Measurements from ENCODE around the gene NSG2.

Gene NSG2

GRCh38 chr5:174020069-174020927 is 25.2 kb upstream of the NSG2 start:
- peak; percentile 62 for TF ChIP-seq CTCF (IDR thresholded peaks at IDR 0.05)

- no peak for TF ChIP-seq CTCF (IDR thresholded peaks at IDR 0.05)
Measured at GRCh38 chr5:174020928-174021304, 24.6 kb upstream of the NSG2 start.

DNA sequence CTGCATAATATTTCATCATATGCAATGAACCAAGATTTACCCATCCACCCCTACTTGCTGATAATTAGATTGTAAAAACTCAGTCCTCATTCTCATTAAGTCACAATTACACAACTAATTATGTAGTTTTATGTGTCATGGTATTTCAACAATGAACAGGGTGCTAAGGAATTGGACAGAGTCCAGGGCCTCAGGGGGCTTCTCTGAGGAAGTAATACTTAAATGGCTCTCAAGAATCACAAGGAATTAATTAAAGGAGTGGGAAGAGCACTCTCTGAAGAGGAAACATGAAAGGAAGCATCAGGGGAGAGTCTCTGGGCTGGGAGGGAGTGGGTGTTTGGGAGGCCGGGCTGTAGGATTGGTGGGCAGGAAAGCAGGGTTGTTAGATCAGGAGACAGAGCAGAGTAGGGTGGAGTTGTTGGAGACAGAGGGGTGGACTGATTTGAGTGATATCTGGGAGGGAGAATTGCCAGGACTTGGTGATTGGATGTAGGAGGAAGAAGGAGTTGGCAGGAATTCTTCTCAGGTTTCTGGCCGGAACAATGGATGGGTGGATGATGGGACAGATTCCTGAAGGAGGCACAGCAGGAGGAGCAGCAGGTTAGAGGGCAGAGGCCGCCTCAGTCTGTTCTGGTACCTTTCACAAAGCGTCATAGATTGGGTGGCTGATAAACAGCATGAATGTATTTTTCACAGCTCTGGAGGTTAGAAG is 23.0 kb upstream of the NSG2 start:
- TF ChIP-seq CTCF (IDR thresholded peaks at IDR 0.05): no peak

GRCh38 chr5:174030286-174030685 is 15.2 kb upstream of the NSG2 start:
- TF ChIP-seq CTCF (IDR thresholded peaks at IDR 0.05): no peak

DNA sequence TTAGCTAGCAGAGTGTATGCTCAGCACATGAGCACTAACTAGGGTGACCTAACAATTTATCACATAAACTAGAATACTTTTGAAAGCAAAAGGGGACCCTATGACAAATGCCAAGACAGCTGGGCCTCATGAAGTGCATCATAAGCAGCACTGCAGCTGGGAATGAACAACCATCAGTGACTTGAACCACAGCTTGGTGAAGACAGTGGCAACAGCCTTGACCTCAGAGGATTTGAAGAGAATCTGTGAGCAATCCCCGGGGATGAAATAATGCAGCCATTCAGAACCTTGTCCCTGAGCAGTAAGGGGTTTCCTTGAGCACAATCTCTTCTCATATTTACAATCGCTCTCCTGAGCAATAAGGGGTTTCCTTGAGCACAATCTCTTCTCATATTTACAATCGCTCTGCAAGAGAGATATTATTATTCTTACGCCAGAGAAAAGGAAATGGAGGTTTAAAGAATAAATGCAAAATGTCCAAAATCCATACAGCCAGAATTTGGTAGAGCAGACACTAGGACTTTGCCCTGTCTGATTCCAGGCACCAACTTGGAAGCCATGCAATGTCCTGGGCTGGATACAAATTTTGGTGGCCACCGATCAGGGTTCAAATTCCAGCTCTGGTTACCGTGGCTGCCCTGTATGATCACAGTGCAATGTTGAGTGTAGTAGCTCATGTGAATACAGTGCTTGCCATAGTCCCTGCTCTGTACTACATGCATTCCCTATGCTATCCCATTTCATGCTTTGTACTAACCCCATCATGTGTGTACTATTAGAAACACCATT is 846 bp upstream of the NSG2 start:
- TF ChIP-seq CTCF (IDR thresholded peaks at IDR 0.05): no peak

DNA sequence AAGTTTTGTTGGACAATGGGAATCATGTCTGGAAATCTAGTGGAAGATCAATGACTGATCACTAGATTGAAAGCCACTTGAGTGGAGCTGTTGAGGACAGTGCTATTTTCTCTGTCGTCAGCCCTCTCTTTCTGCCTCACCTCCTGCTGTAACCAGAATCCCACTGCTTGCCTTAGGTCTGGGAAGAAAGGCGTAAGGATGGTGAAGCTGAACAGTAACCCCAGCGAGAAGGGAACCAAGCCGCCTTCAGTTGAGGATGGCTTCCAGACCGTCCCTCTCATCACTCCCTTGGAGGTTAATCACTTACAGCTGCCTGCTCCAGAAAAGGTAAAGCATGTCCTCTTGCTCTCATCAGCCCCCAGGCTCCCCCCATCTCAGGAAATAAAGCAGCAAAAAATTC is 1.1 kb downstream of the NSG2 start:
- TF ChIP-seq CTCF (IDR thresholded peaks at IDR 0.05): no peak

- TF ChIP-seq CTCF (IDR thresholded peaks at IDR 0.05): no peak
Measured at GRCh38 chr5:174047472-174048099, 2.1 kb downstream of the NSG2 start.

All from LNCAP (cell line).